Measurements from ENCODE around the gene ADIPOR1. TPM values are rescaled to one million over a fixed set of nuclear protein-coding genes. Genes with fewer than 3 reads are reported as not detected.

Gene ADIPOR1
- total and polyA plus RNA-seq, 2 of the 4 experiments (the other 2 are of a cell fraction) = 82.7 to 92.5 TPM

DNA sequence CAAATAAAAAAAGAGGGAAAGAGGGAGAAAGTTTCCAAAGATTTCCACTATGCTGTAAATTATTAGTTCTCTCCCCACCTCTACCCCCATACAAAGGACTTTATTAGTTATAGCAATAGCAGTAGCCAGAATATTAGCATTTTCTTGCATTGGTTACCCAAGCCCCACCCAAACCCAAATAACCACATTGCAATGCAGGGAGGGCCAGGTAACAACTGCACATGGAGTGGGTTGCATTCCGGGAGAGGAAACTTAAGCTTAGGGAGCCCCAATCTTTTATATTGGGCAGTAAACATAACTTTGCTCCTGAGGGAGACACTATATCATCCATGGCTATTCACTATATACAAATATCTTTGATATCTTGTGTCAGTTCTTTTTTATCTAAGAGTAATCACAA lies 6.0 kb downstream of the ADIPOR1 start:
- Histone ChIP-seq H2AK9ac (replicated peaks; ENCODE audit: low read depth, low read length, poor library complexity) (no peak overlapping the region), H2AFZ (replicated peaks; ENCODE audit: low read length, poor library complexity) (no peak overlapping the region), H4K5ac (ENCODE audit: low read depth, low read length) (no peak overlapping the region), H3K4me3 (ENCODE audit: insufficient read depth, low read depth, low read length) (no peak overlapping the region), H2AK5ac (ENCODE audit: low read depth, low read length) (no peak overlapping the region), H2BK20ac (ENCODE audit: low read depth, low read length) (no peak overlapping the region), H3K4ac (ENCODE audit: low read depth, low read length) (no peak overlapping the region), H3K4me1 (ENCODE audit: control insufficient read depth, insufficient read depth, low read length) (no peaks in the 10 kb centered on the region), H3K79me1 (ENCODE audit: low read depth in 1 of 2, low read length in 2 of 2) (peaks cover 16 to 65% of the 10 kb centered on the region in 2 experiments), H3K56ac (ENCODE audit: extremely low read depth, insufficient read depth, low read length) (no peak overlapping the region), H2BK120ac (ENCODE audit: low read depth, low read length) (no peak overlapping the region), H3K27ac (ENCODE audit: insufficient read depth, low read length) (no peak overlapping the region), H3K9me3 (ENCODE audit: control insufficient read depth, insufficient read depth, low read length) (no peaks in the 10 kb centered on the region), H3K14ac (replicated peaks; ENCODE audit: low read depth, low read length) (no peak overlapping the region), H3K18ac (ENCODE audit: low read depth, low read length) (no peak overlapping the region), H4K8ac (ENCODE audit: low read depth in 2 of 2, low read length in 2 of 2) (no peak overlapping the region), H3K9me1 (ENCODE audit: insufficient read depth, low read length) (peaks cover 6% of the 10 kb centered on the region; the same call in 1 of the 2 replicates), H3K23ac (ENCODE audit: low read depth, low read length) (no peak overlapping the region), H3K9ac (ENCODE audit: low read depth, low read length) (no peak overlapping the region), H4K20me1 (ENCODE audit: insufficient read depth, low read length) (peaks cover 35% of the 10 kb centered on the region; the same call in 1 of the 2 replicates), H3K27me3 (ENCODE audit: control insufficient read depth, insufficient read depth, low read length) (no peaks in the 10 kb centered on the region), H2BK5ac (ENCODE audit: low read depth, low read length, poor library complexity, severe bottlenecking) (no peak overlapping the region), H3K4me2 (ENCODE audit: low read depth, low read length) (no peak overlapping the region), H4K91ac (ENCODE audit: insufficient read depth, low read depth, low read length) (no peak overlapping the region), H3K36me3 (ENCODE audit: control insufficient read depth, insufficient read depth, low read length) (peaks cover 23% of the 10 kb centered on the region), H2BK15ac (ENCODE audit: low read depth, low read length) (no peak overlapping the region)
- in situ Hi-C loops (cut with MboI; ENCODE audit: low sequenced_read_pairs) = no loop called here
- no peak for ATAC-seq (ENCODE audit: low read depth)
- no TSS peak for BruUV-seq (replicated peaks)
- intact Hi-C loops (cut with micrococcal nuclease) = no loop called here
- no peak for DNase-seq
- TF ChIP-seq RAD21 (IDR thresholded peaks at IDR 0.05; ENCODE audit: low read length) (no peak), RCOR1 (IDR thresholded peaks at IDR 0.05; ENCODE audit: insufficient replicate concordance, low read length) (no peak), RFX5 (IDR thresholded peaks at IDR 0.05; ENCODE audit: low read depth, low read length) (no peak)
- TF ChIP-seq, protein P1, sequence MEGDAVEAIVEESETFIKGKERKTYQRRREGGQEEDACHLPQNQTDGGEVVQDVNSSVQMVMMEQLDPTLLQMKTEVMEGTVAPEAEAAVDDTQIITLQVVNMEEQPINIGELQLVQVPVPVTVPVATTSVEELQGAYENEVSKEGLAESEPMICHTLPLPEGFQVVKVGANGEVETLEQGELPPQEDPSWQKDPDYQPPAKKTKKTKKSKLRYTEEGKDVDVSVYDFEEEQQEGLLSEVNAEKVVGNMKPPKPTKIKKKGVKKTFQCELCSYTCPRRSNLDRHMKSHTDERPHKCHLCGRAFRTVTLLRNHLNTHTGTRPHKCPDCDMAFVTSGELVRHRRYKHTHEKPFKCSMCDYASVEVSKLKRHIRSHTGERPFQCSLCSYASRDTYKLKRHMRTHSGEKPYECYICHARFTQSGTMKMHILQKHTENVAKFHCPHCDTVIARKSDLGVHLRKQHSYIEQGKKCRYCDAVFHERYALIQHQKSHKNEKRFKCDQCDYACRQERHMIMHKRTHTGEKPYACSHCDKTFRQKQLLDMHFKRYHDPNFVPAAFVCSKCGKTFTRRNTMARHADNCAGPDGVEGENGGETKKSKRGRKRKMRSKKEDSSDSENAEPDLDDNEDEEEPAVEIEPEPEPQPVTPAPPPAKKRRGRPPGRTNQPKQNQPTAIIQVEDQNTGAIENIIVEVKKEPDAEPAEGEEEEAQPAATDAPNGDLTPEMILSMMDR (conservative IDR thresholded peaks at IDR 0.05; ENCODE audit: low read depth, low read length) = no peak
- ChIA-PET CTCF (no interaction called here), POLR2A (ENCODE audit: unreplicated experiment) (no interaction called here)
- dilution Hi-C loops (cut with HindIII; ENCODE audit: low sequenced_read_pairs, unreplicated experiment) = no loop called here
- WGBS, 2 experiments (ENCODE audit: extremely low coverage in 2 of 2, insufficient read length in 1 of 2) = no CpG with 5 or more reads among the region's 1 CpG

All from IMR-90 (cell line).